Bronchial epithelial cell (primary cell): ENCODE measurements around the gene FAM107B. TPM values are rescaled to one million over a fixed set of nuclear protein-coding genes. Genes with fewer than 3 reads are reported as not detected.
"Not testable (repeated sequence)": the region's sequence is repeated elsewhere in the genome, so short reads cannot be mapped to it uniquely, and the experiment has no call there.

Source experiments
- DNase-seq: peaks from one replicate; pipeline ENCODE4 v3.0.0-alpha.2; 2010; ENCODE audit warnings: low read depth
- FAIRE-seq: peaks from 2 replicates; lab custom pipeline; 2011; peaks lifted over from hg19 to GRCh38; lab: Jason Lieb, UNC
- H3K27me3 ChIP-seq: 2 replicates; pipeline ENCODE4 v1.5.1; 2011; ENCODE audit warnings: low read length; ENCODE audit not compliant: control insufficient read depth, insufficient read depth
- H3K36me3 ChIP-seq: 2 replicates; pipeline ENCODE4 v1.5.1; 2011; ENCODE audit warnings: low read length; ENCODE audit not compliant: control insufficient read depth, insufficient read depth
- H3K4me3 ChIP-seq: 2 replicates; pipeline ENCODE4 v1.5.1; 2011; ENCODE audit warnings: mild to moderate bottlenecking, low read depth, low read length, control low read depth
- CTCF ChIP-seq: IDR thresholded peaks from 2 replicates; pipeline ENCODE4 v1.5.1; 2011; ENCODE audit warnings: mild to moderate bottlenecking, moderate library complexity, low read length, control low read depth, inconsistent platforms; ENCODE audit not compliant: insufficient read depth, severe bottlenecking
- total RNA-seq: library from RNA; depleted of rRNA; stranded (reverse); fragments of >200 nt; gene quantifications from 2 replicates; pipeline ENCODE4 v1.2.1, GENCODE V29; 2014

Gene FAM107B
- total RNA-seq, 1 donor from 2014 or later: 18.7 TPM

- FAIRE-seq: no peak
- DNase-seq: peak; percentile 61
- H3K27me3 ChIP-seq: no peaks in the 10 kb centered on the region
- H3K36me3 ChIP-seq: no peaks in the 10 kb centered on the region
- no peak for TF ChIP-seq CTCF
- no peak overlapping the region for H3K4me3 ChIP-seq
These were observed 45.5 kb upstream of the FAM107B start for GRCh38 chr10:14820010-14820774.

- H3K36me3 ChIP-seq, H3K27me3 ChIP-seq, DNase-seq, FAIRE-seq, H3K4me3 ChIP-seq: not testable (repeated sequence)
These were observed 42.0 kb upstream of the FAM107B start for GRCh38 chr10:14816717-14817116.

GRCh38 chr10:14815681-14816080, 41.0 kb upstream of the FAM107B start:
- no peak for TF ChIP-seq CTCF
- DNase-seq (no peak), FAIRE-seq (no peak)
- Histone ChIP-seq H3K4me3 (no peak overlapping the region), H3K36me3 (no peaks in the 10 kb centered on the region), H3K27me3 (no peaks in the 10 kb centered on the region)

GRCh38 chr10:14812271-14812670, 37.6 kb upstream of the FAM107B start:
- FAIRE-seq (no peak), DNase-seq (no peak)
- Histone ChIP-seq H3K27me3 (no peaks in the 10 kb centered on the region), H3K4me3 (no peak overlapping the region), H3K36me3 (no peaks in the 10 kb centered on the region)
- no peak for TF ChIP-seq CTCF

- Histone ChIP-seq H3K4me3 (no peak overlapping the region), H3K27me3 (no peaks in the 10 kb centered on the region), H3K36me3 (no peaks in the 10 kb centered on the region)
- FAIRE-seq (no peak), DNase-seq (no peak)
- TF ChIP-seq CTCF: no peak
These were observed 36.6 kb upstream of the FAM107B start for GRCh38 chr10:14810969-14811953.

GRCh38 chr10:14806318-14806717, 31.6 kb upstream of the FAM107B start:
- no peak for DNase-seq
- TF ChIP-seq CTCF: no peak
- no peaks in the 10 kb centered on the region for H3K27me3 ChIP-seq
- no peak for FAIRE-seq
- H3K4me3 ChIP-seq: no peak overlapping the region
- H3K36me3 ChIP-seq: no peaks in the 10 kb centered on the region
